Loucy (cell line): Measurements from ENCODE around the gene MARCKSL1.

Experiments used
- H2AFZ ChIP-seq: fragments of 200-600 bp; sonication (generic); 2 replicates; pipeline ENCODE4 v1.6.0; 2016; ENCODE audit warnings: antibody characterized with exemption, mild to moderate bottlenecking, low read length, moderate library complexity
- H3F3A ChIP-seq: fragments of 200-600 bp; 2 replicates; pipeline ENCODE4 v1.6.0; 2016; ENCODE audit warnings: antibody characterized with exemption, low read depth, mild to moderate bottlenecking
- H3K27me3 ChIP-seq: fragments of 200-600 bp; sonication (generic); 2 replicates; pipeline ENCODE4 v1.6.1; 2014; ENCODE audit warnings: low read length, mild to moderate bottlenecking; ENCODE audit not compliant: insufficient read depth, poor library complexity, severe bottlenecking
- H3K36me3 ChIP-seq: fragments of 200-600 bp; sonication (generic); 2 replicates; pipeline ENCODE4 v1.6.1; 2016; ENCODE audit warnings: low read length; ENCODE audit not compliant: insufficient read depth
- H3K4me1 ChIP-seq: fragments of 200-600 bp; sonication (generic); 2 replicates; pipeline ENCODE4 v1.5.1; 2014; ENCODE audit warnings: low read length, mild to moderate bottlenecking; ENCODE audit not compliant: insufficient read depth, poor library complexity, severe bottlenecking
- H3K4me2 ChIP-seq: fragments of 200-600 bp; sonication (generic); 2 replicates; pipeline ENCODE4 v1.6.0; 2014; ENCODE audit warnings: antibody characterized with exemption, low read length, low read depth, mild to moderate bottlenecking; ENCODE audit not compliant: poor library complexity, severe bottlenecking
- H3K4me3 ChIP-seq: fragments of 200-600 bp; sonication (generic); 2 replicates; pipeline ENCODE4 v1.5.1; 2014; ENCODE audit warnings: low read length, mild to moderate bottlenecking, mixed read lengths; ENCODE audit not compliant: poor library complexity, severe bottlenecking
- H3K79me2 ChIP-seq: fragments of 200-600 bp; sonication (generic); 2 replicates; pipeline ENCODE4 v1.6.1; 2014; ENCODE audit warnings: low read length; ENCODE audit not compliant: insufficient read depth
- H3K9ac ChIP-seq: fragments of 200-600 bp; sonication (generic); 2 replicates; pipeline ENCODE4 v1.6.0; 2014; ENCODE audit warnings: mild to moderate bottlenecking, low read depth, low read length, moderate library complexity; ENCODE audit not compliant: poor library complexity, severe bottlenecking
- H3K9me2 ChIP-seq: fragments of 200-600 bp; sonication (generic); replicated peaks from 2 replicates; pipeline ENCODE4 v1.6.1; 2016; ENCODE audit warnings: low read depth, low read length, mixed read lengths
- H3K9me3 ChIP-seq: fragments of 200-600 bp; sonication (generic); 2 replicates; pipeline ENCODE4 v1.6.1; 2014; ENCODE audit warnings: mild to moderate bottlenecking, antibody characterized with exemption, low read length, low read depth; ENCODE audit not compliant: insufficient read depth
- H4K20me1 ChIP-seq: fragments of 200-600 bp; sonication (generic); 2 replicates; pipeline ENCODE4 v1.6.0; 2014; ENCODE audit warnings: antibody characterized with exemption, low read length, mild to moderate bottlenecking; ENCODE audit not compliant: insufficient read depth, poor library complexity, severe bottlenecking
- EZH2phosphoT487 ChIP-seq: fragments of 200-600 bp; IDR thresholded peaks from 2 replicates; pipeline ENCODE4 v1.6.1; 2018; ENCODE audit warnings: antibody characterized with exemption, mild to moderate bottlenecking, moderate library complexity, borderline replicate concordance
- TF ChIP-seq, protein P1 (sequence below): fragments of 200-600 bp; sonication (generic); conservative IDR thresholded peaks from 2 replicates; pipeline ENCODE4 v1.5.1; 2014; ENCODE audit warnings: mild to moderate bottlenecking, antibody characterized with exemption, low read length

Gene MARCKSL1

GRCh38 chr1:32353431-32353830, 17.4 kb upstream of the MARCKSL1 start:
- Histone ChIP-seq H3K4me3 (no peak overlapping the region), H3K4me1 (peaks cover 34% of the 10 kb centered on the region), H3K27me3 (no peaks in the 10 kb centered on the region), H2AFZ (no peak overlapping the region), H3K9me3 (no peaks in the 10 kb centered on the region), H3K9me2 (no peaks in the 10 kb centered on the region), H4K20me1 (no peaks in the 10 kb centered on the region), H3K79me2 (no peaks in the 10 kb centered on the region), H3K4me2 (no peak overlapping the region), H3F3A (no peaks in the 10 kb centered on the region), H3K9ac (peak overlapping the region; percentile 23), H3K36me3 (no peaks in the 10 kb centered on the region)
- TF ChIP-seq EZH2phosphoT487: no peak
- TF ChIP-seq, protein P1, sequence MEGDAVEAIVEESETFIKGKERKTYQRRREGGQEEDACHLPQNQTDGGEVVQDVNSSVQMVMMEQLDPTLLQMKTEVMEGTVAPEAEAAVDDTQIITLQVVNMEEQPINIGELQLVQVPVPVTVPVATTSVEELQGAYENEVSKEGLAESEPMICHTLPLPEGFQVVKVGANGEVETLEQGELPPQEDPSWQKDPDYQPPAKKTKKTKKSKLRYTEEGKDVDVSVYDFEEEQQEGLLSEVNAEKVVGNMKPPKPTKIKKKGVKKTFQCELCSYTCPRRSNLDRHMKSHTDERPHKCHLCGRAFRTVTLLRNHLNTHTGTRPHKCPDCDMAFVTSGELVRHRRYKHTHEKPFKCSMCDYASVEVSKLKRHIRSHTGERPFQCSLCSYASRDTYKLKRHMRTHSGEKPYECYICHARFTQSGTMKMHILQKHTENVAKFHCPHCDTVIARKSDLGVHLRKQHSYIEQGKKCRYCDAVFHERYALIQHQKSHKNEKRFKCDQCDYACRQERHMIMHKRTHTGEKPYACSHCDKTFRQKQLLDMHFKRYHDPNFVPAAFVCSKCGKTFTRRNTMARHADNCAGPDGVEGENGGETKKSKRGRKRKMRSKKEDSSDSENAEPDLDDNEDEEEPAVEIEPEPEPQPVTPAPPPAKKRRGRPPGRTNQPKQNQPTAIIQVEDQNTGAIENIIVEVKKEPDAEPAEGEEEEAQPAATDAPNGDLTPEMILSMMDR: no peak

DNA sequence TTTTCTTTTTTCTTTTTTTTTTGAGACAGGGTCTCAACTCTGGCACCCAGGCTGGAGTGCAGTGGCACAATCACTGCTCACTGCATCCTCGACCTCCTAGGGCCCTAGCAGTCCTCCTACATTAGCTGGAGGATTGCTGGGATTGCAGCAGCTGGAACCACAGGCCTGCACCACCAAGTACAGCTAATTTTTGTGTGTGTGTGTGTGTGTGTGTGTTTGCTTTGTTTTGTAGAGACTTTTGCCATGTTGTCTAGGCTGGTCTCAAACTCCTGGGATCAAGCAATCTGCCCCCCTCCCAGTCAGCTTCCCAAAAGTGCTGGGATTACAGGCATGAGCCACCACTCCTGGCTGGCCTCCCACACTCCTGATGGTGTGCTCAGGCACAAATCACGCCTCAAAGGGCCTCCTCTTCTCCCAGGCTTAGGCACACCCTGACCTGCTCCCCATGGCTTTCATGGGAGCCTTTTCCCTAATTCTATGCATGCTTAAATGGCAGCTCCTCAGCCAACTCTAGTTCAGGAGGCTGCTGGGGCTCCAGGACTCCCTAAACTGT, 16.9 kb upstream of the MARCKSL1 start:
- Histone ChIP-seq H3K4me2 (peak overlapping the region; percentile 89), H3K27me3 (no peaks in the 10 kb centered on the region)

DNA sequence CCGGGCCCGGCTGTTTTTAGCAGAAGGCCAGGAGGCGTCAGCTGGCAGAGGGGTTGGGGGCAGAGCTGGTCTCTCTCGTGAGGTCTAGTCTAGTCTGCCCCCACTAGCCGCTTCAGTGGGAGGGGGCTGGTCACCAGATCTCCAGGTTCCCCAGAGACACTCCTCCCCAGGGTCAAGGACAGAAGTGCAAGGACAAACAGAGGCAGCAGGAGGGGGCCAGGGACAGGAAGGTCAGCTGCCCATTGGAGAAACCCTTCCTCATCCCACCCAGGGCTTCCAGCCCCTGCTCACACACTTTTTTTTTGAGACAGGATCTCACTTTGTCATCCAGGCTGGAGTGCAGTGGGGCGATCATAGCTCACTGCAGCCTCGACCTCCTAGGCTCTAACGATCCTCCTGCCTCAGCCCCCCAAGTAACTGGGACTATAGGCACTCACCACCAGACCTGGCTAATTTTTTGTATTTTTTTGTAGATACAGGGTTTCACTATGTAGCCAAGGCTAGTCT, 16.3 kb upstream of the MARCKSL1 start:
- H4K20me1 ChIP-seq: no peaks in the 10 kb centered on the region
- H3K9me2 ChIP-seq: no peaks in the 10 kb centered on the region
- H3K79me2 ChIP-seq: no peaks in the 10 kb centered on the region
- H3K4me1 ChIP-seq: peaks cover 34% of the 10 kb centered on the region
- H3K27me3 ChIP-seq: no peaks in the 10 kb centered on the region
- H3K4me2 ChIP-seq: peak overlapping the region; percentile 89
- H3K9ac ChIP-seq: peak overlapping the region; percentile 84
- TF ChIP-seq, protein P1: no peak
- TF ChIP-seq EZH2phosphoT487: no peak
- no peaks in the 10 kb centered on the region for H3K36me3 ChIP-seq
- peak overlapping the region; percentile 77 for H3K4me3 ChIP-seq
- no peaks in the 10 kb centered on the region for H3F3A ChIP-seq
- no peak overlapping the region; the same call in 1 of the 2 replicates for H2AFZ ChIP-seq
- H3K9me3 ChIP-seq: no peaks in the 10 kb centered on the region

More for the DNA sequence above, 16.9 kb upstream of the MARCKSL1 start:
- Histone ChIP-seq H3F3A (no peaks in the 10 kb centered on the region), H3K9me3 (no peaks in the 10 kb centered on the region), H4K20me1 (no peaks in the 10 kb centered on the region), H3K9me2 (no peaks in the 10 kb centered on the region), H3K4me3 (peak overlapping the region; percentile 77), H3K36me3 (no peaks in the 10 kb centered on the region), H3K9ac (peak overlapping the region; percentile 84), H3K4me1 (peaks cover 34% of the 10 kb centered on the region), H3K79me2 (no peaks in the 10 kb centered on the region), H2AFZ (no peak overlapping the region)
- TF ChIP-seq, protein P1: no peak
- no peak for TF ChIP-seq EZH2phosphoT487
